Thyroid gland (tissue), 4 donors: ENCODE data around the gene PTDSS2.

Experiments
- CTCF ChIP-seq, 6 experiments: fragments of 200-600 bp in 3 of 6; fragments of 450-650 bp in 3 of 6; sonication (generic) in 3 of 6; IDR thresholded peaks; one replicate each; pipeline ENCODE4 v1.5.1; 2016 to 2019; ENCODE audit warnings: antibody characterized with exemption in 6 of 6, mild to moderate bottlenecking in 2 of 6, inconsistent platforms in 1 of 6, moderate library complexity in 1 of 6
- POLR2A ChIP-seq, 2 donors: fragments of 450-650 bp; IDR thresholded peaks; one replicate each; pipeline ENCODE4 v1.6.1; 2017; ENCODE audit warnings: antibody characterized with exemption in 2 of 2, mild to moderate bottlenecking in 2 of 2, moderate library complexity in 1 of 2

GRCh38 chr11:409008-409599, 41.0 kb upstream of the PTDSS2 start:
- TF ChIP-seq CTCF (IDR thresholded peaks at IDR 0.05) (no peak), POLR2A (IDR thresholded peaks at IDR 0.05) (no peak)
